SK-N-MC (cell line): Measurements from ENCODE around the gene GALNTL6.

ENCODE experiments used
- EZH2 ChIP-seq: fragments of 200-600 bp; sonication (generic); IDR thresholded peaks from one replicate; pipeline ENCODE4 v1.6.1; 2017; ENCODE audit warnings: antibody characterized with exemption
- FOXP2 ChIP-seq: optimal IDR thresholded peaks from 2 replicates; pipeline ENCODE3; 2011; ENCODE audit warnings: mild to moderate bottlenecking, moderate library complexity; ENCODE audit not compliant: insufficient read depth; ENCODE audit errors: extremely low read length, control extremely low read depth
- POLR2AphosphoS5 ChIP-seq: IDR thresholded peaks from 2 replicates; pipeline ENCODE4 v1.6.1; 2012; ENCODE audit warnings: mild to moderate bottlenecking, low read depth, low read length, borderline replicate concordance

DNA sequence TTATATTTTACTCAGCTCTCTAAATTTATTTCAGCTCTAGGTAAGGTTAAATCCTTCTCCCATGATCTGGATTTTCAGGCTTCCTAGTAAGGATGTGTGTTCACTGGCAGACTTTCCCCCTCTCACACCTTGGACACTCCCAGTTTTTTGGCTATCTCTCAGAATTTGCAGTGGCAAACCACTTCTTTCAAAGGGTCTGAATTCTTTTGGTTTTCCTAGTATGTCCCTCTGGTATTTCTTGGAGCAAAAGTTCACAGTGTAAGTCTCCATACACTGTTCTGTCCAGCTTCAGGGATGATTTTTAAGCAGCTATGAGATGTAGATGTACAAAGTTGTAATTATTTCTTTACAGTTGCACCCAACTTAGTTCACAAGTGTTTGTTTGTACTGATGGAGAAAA lies 701.6 kb downstream of the GALNTL6 start:
- no peak for TF ChIP-seq EZH2
- TF ChIP-seq FOXP2, result no peak
- TF ChIP-seq POLR2AphosphoS5, result no peak
